Endodermal cell (in vitro differentiated cells): ENCODE data around the gene ASTN2. TPM values are rescaled to one million over a fixed set of nuclear protein-coding genes. Genes with fewer than 3 reads are reported as not detected.

ENCODE experiments used
- DNase-seq: peaks from one replicate; pipeline ENCODE4 v3.0.0-alpha.2; 2017
- H3K27ac ChIP-seq: 2 replicates; pipeline ENCODE4 v1.5.1; 2013; ENCODE audit warnings: mild to moderate bottlenecking, low read depth, low read length, moderate library complexity
- H3K27me3 ChIP-seq: 2 replicates; pipeline ENCODE4 v1.6.1; 2013; ENCODE audit warnings: mild to moderate bottlenecking, low read length, moderate library complexity; ENCODE audit not compliant: insufficient read depth, control insufficient read depth, poor library complexity, severe bottlenecking
- H3K36me3 ChIP-seq: 2 replicates; pipeline ENCODE4 v1.7.0; 2013; ENCODE audit warnings: mild to moderate bottlenecking, low read length, moderate library complexity; ENCODE audit not compliant: control insufficient read depth, insufficient read depth
- H3K4me1 ChIP-seq: one replicate; pipeline ENCODE4 v1.7.0; 2013; ENCODE audit warnings: low read length; ENCODE audit not compliant: control insufficient read depth, insufficient read depth
- H3K4me3 ChIP-seq: 2 replicates; pipeline ENCODE4 v1.5.1; 2013; ENCODE audit warnings: mild to moderate bottlenecking, low read length, moderate library complexity
- H3K9ac ChIP-seq: 2 replicates; pipeline ENCODE4 v1.6.1; 2013; ENCODE audit warnings: mild to moderate bottlenecking, low read length, moderate library complexity; ENCODE audit not compliant: poor library complexity, severe bottlenecking; ENCODE audit errors: extremely low read depth
- H3K9me3 ChIP-seq: 2 replicates; pipeline ENCODE4 v1.6.1; 2013; ENCODE audit warnings: mild to moderate bottlenecking, low read length, moderate library complexity; ENCODE audit not compliant: control insufficient read depth
- H3K27ac Mint-ChIP-seq: 2 replicates; pipeline ENCODE4 v1.8.0; 2020; ENCODE audit warnings: mixed read lengths
- H3K27me3 Mint-ChIP-seq: 2 replicates; pipeline ENCODE4 v1.8.0; 2021; ENCODE audit warnings: mild to moderate bottlenecking, mixed read lengths; ENCODE audit not compliant: insufficient read depth
- H3K36me3 Mint-ChIP-seq: 2 replicates; pipeline ENCODE4 v1.8.0; 2020; ENCODE audit warnings: low read depth, mixed read lengths
- H3K4me1 Mint-ChIP-seq: 2 replicates; pipeline ENCODE4 v1.8.0; 2020; ENCODE audit warnings: mixed read lengths
- H3K4me3 Mint-ChIP-seq: 2 replicates; pipeline ENCODE4 v1.8.0; 2020; ENCODE audit warnings: mild to moderate bottlenecking, moderate library complexity, mixed read lengths
- H3K9me3 Mint-ChIP-seq: 2 replicates; pipeline ENCODE4 v1.8.0; 2020; ENCODE audit warnings: mild to moderate bottlenecking, mixed read lengths
- WGBS, 2 experiments: methylation state at CpG; one replicate each; pipeline versions ENCODE4 v1.1.5 to v1.1.7; 2013; ENCODE audit warnings: missing lambda C conversion rate in 2 of 2, mixed read lengths in 1 of 2; ENCODE audit not compliant: insufficient coverage in 1 of 2, insufficient read length in 1 of 2; 5-methylcytosine and 5-hydroxymethylcytosine counted together
- total RNA-seq, 2 donors: library from RNA; stranded (reverse); fragmentation: NEBNext Ultra II Directional in 1 of 2; extraction: Animal tissue kit (Norgen Biotek cat#: 25700) in 1 of 2; gene quantifications; 2 replicates in 1 of 2; 3 replicates in 1 of 2; pipeline ENCODE4 v1.2.1, GENCODE V29; 2021
- TF ChIP-seq, protein P1 (sequence below): fragments of 200-600 bp; sonication (generic); conservative IDR thresholded peaks from 2 replicates; pipeline ENCODE4 v1.5.0; 2021; ENCODE audit warnings: antibody characterized with exemption, mild to moderate bottlenecking

Gene ASTN2
- total RNA-seq, 2 donors from 2014 or later = 8.9 to 10.4 TPM

DNA sequence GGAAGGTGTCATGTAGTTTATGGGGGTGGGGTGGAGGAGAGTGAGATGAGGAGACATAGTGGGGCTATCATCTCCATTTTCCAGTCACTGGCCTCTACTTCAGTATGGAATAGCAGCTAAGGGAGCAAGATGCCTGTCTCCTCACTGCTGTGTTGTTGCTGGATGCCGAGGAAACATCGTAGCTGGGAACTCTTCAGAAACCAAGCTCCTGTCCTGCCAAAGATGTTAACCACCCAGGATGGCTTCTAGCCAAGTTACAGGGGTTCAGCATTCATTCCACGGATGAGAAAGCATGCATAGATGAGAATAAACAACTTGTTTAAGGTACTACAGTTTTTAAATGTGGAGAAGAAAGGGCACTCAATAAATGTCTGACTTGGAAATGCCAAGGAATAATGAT lies 226.5 kb downstream of the ASTN2 start:
- no peak overlapping the region for H3K4me3 Mint-ChIP-seq
- H3K4me3 ChIP-seq = no peak overlapping the region
- no peaks in the 10 kb centered on the region for H3K9me3 Mint-ChIP-seq
- WGBS, 2 experiments = 86 to 94% methylated on average over 3 of the region's 3 CpGs
- peaks cover 4% of the 10 kb centered on the region for H3K4me1 Mint-ChIP-seq
- no peaks in the 10 kb centered on the region for H3K27me3 ChIP-seq
- H3K9ac ChIP-seq = no peak overlapping the region
- no peak for DNase-seq
- no peaks in the 10 kb centered on the region for H3K9me3 ChIP-seq
- H3K4me1 ChIP-seq = no peaks in the 10 kb centered on the region
- H3K27me3 Mint-ChIP-seq = peaks cover 3% of the 10 kb centered on the region
- H3K36me3 ChIP-seq = no peaks in the 10 kb centered on the region
- H3K27ac ChIP-seq = no peak overlapping the region
- H3K36me3 Mint-ChIP-seq = no peaks in the 10 kb centered on the region
- no peak overlapping the region for H3K27ac Mint-ChIP-seq
- TF ChIP-seq, protein P1, sequence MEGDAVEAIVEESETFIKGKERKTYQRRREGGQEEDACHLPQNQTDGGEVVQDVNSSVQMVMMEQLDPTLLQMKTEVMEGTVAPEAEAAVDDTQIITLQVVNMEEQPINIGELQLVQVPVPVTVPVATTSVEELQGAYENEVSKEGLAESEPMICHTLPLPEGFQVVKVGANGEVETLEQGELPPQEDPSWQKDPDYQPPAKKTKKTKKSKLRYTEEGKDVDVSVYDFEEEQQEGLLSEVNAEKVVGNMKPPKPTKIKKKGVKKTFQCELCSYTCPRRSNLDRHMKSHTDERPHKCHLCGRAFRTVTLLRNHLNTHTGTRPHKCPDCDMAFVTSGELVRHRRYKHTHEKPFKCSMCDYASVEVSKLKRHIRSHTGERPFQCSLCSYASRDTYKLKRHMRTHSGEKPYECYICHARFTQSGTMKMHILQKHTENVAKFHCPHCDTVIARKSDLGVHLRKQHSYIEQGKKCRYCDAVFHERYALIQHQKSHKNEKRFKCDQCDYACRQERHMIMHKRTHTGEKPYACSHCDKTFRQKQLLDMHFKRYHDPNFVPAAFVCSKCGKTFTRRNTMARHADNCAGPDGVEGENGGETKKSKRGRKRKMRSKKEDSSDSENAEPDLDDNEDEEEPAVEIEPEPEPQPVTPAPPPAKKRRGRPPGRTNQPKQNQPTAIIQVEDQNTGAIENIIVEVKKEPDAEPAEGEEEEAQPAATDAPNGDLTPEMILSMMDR = no peak

DNA sequence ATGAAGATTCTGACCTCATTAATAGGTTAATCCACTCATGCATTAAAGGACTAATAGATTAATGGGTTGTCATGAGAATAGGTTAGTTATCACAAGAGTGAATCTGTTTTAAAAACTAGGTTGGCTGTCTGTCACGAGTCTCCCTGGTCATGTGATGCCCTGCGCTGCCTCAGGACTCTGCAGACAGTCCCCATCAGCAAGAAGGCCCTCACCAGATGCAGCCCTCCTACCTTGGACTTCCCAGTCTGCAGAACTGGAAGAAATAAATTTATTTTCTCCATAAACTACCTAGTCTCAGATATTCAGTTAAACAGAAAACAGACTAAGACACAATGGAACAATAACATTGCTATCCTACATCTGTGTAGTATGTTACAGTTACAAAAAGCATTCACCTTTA lies 227.4 kb downstream of the ASTN2 start:
- Mint-ChIP-seq H3K27me3 (peaks cover 3% of the 10 kb centered on the region), H3K27ac (no peak overlapping the region), H3K36me3 (no peaks in the 10 kb centered on the region), H3K9me3 (no peaks in the 10 kb centered on the region), H3K4me3 (no peak overlapping the region), H3K4me1 (peaks cover 4% of the 10 kb centered on the region)
- DNase-seq = no peak
- Histone ChIP-seq H3K9ac (no peak overlapping the region), H3K27ac (no peak overlapping the region), H3K9me3 (no peaks in the 10 kb centered on the region), H3K27me3 (no peaks in the 10 kb centered on the region), H3K4me3 (no peak overlapping the region), H3K4me1 (no peaks in the 10 kb centered on the region), H3K36me3 (no peaks in the 10 kb centered on the region)
- WGBS, 2 experiments = 73 to 94% methylated on average over 2 of the region's 2 CpGs
- TF ChIP-seq, protein P1 = no peak

DNA sequence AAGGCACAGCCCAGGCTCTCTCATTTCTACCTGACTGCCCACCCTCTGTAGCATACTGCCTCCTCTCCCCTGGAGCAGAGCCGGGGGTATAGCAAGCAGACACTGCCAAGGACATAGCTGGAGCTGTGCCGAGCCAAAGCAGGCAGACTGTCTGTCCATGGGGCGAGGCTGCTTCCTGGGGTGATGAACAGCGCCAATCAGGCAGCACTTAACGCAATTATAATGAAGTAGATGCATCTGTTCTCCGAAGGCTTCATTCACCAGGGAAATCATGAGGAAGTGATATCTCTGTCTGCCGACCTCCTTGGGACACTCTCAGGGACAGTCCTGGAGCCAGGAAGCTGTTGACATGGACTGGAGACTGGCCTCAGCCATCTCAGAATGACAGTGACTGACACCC lies 230.7 kb downstream of the ASTN2 start:
- Histone ChIP-seq H3K36me3 (no peaks in the 10 kb centered on the region), H3K27ac (no peak overlapping the region), H3K4me3 (no peak overlapping the region), H3K9me3 (peaks cover 12% of the 10 kb centered on the region), H3K9ac (no peak overlapping the region), H3K27me3 (no peaks in the 10 kb centered on the region), H3K4me1 (no peaks in the 10 kb centered on the region)
- no peak overlapping the region for H3K4me3 Mint-ChIP-seq
- peaks cover 2% of the 10 kb centered on the region for H3K27me3 Mint-ChIP-seq
- H3K27ac Mint-ChIP-seq = no peak overlapping the region
- H3K9me3 Mint-ChIP-seq = peaks cover 10% of the 10 kb centered on the region
- no peaks in the 10 kb centered on the region for H3K36me3 Mint-ChIP-seq
- 86 to 91% methylated on average over 5 to 7 of the region's 7 CpGs for WGBS, 2 experiments
- no peaks in the 10 kb centered on the region for H3K4me1 Mint-ChIP-seq
- TF ChIP-seq, protein P1 = no peak
- DNase-seq = no peak
